Loucy (cell line): Measurements from ENCODE around the gene DSCAML1.

Source experiments
- H2AFZ ChIP-seq: fragments of 200-600 bp; sonication (generic); 2 replicates; pipeline ENCODE4 v1.6.0; 2016; ENCODE audit warnings: antibody characterized with exemption, mild to moderate bottlenecking, low read length, moderate library complexity
- H3F3A ChIP-seq: fragments of 200-600 bp; 2 replicates; pipeline ENCODE4 v1.6.0; 2016; ENCODE audit warnings: antibody characterized with exemption, low read depth, mild to moderate bottlenecking
- H3K27me3 ChIP-seq: fragments of 200-600 bp; sonication (generic); 2 replicates; pipeline ENCODE4 v1.6.1; 2014; ENCODE audit warnings: low read length, mild to moderate bottlenecking; ENCODE audit not compliant: insufficient read depth, poor library complexity, severe bottlenecking
- H3K36me3 ChIP-seq: fragments of 200-600 bp; sonication (generic); 2 replicates; pipeline ENCODE4 v1.6.1; 2016; ENCODE audit warnings: low read length; ENCODE audit not compliant: insufficient read depth
- H3K4me1 ChIP-seq: fragments of 200-600 bp; sonication (generic); 2 replicates; pipeline ENCODE4 v1.5.1; 2014; ENCODE audit warnings: low read length, mild to moderate bottlenecking; ENCODE audit not compliant: insufficient read depth, poor library complexity, severe bottlenecking
- H3K4me2 ChIP-seq: fragments of 200-600 bp; sonication (generic); 2 replicates; pipeline ENCODE4 v1.6.0; 2014; ENCODE audit warnings: antibody characterized with exemption, low read length, low read depth, mild to moderate bottlenecking; ENCODE audit not compliant: poor library complexity, severe bottlenecking
- H3K4me3 ChIP-seq: fragments of 200-600 bp; sonication (generic); 2 replicates; pipeline ENCODE4 v1.5.1; 2014; ENCODE audit warnings: low read length, mild to moderate bottlenecking, mixed read lengths; ENCODE audit not compliant: poor library complexity, severe bottlenecking
- H3K79me2 ChIP-seq: fragments of 200-600 bp; sonication (generic); 2 replicates; pipeline ENCODE4 v1.6.1; 2014; ENCODE audit warnings: low read length; ENCODE audit not compliant: insufficient read depth
- H3K9ac ChIP-seq: fragments of 200-600 bp; sonication (generic); 2 replicates; pipeline ENCODE4 v1.6.0; 2014; ENCODE audit warnings: mild to moderate bottlenecking, low read depth, low read length, moderate library complexity; ENCODE audit not compliant: poor library complexity, severe bottlenecking
- H3K9me2 ChIP-seq: fragments of 200-600 bp; sonication (generic); replicated peaks from 2 replicates; pipeline ENCODE4 v1.6.1; 2016; ENCODE audit warnings: low read depth, low read length, mixed read lengths
- H3K9me3 ChIP-seq: fragments of 200-600 bp; sonication (generic); 2 replicates; pipeline ENCODE4 v1.6.1; 2014; ENCODE audit warnings: mild to moderate bottlenecking, antibody characterized with exemption, low read length, low read depth; ENCODE audit not compliant: insufficient read depth
- H4K20me1 ChIP-seq: fragments of 200-600 bp; sonication (generic); 2 replicates; pipeline ENCODE4 v1.6.0; 2014; ENCODE audit warnings: antibody characterized with exemption, low read length, mild to moderate bottlenecking; ENCODE audit not compliant: insufficient read depth, poor library complexity, severe bottlenecking
- CTCF ChIP-seq: fragments of 200-600 bp; sonication (generic); conservative IDR thresholded peaks from 2 replicates; pipeline ENCODE4 v1.5.1; 2014; ENCODE audit warnings: mild to moderate bottlenecking, antibody characterized with exemption, low read length
- EZH2phosphoT487 ChIP-seq: fragments of 200-600 bp; IDR thresholded peaks from 2 replicates; pipeline ENCODE4 v1.6.1; 2018; ENCODE audit warnings: antibody characterized with exemption, mild to moderate bottlenecking, moderate library complexity, borderline replicate concordance

Gene DSCAML1

GRCh38 chr11:117381481-117382387, 415.3 kb downstream of the DSCAML1 start:
- no peaks in the 10 kb centered on the region for H3K9me3 ChIP-seq
- no peaks in the 10 kb centered on the region for H3K27me3 ChIP-seq
- H4K20me1 ChIP-seq: no peaks in the 10 kb centered on the region
- TF ChIP-seq EZH2phosphoT487: no peak
- no peak overlapping the region for H2AFZ ChIP-seq
- no peaks in the 10 kb centered on the region for H3K9me2 ChIP-seq
- H3K4me3 ChIP-seq: no peak overlapping the region
- no peaks in the 10 kb centered on the region; the same call in 1 of the 2 replicates for H3K36me3 ChIP-seq
- H3K4me2 ChIP-seq: no peak overlapping the region
- H3F3A ChIP-seq: no peaks in the 10 kb centered on the region
- H3K79me2 ChIP-seq: no peaks in the 10 kb centered on the region
- no peaks in the 10 kb centered on the region for H3K4me1 ChIP-seq
- no peak overlapping the region for H3K9ac ChIP-seq

GRCh38 chr11:117380676-117381075, 416.3 kb downstream of the DSCAML1 start:
- TF ChIP-seq EZH2phosphoT487: no peak
- no peak overlapping the region for H3K4me3 ChIP-seq
- H3F3A ChIP-seq: no peaks in the 10 kb centered on the region
- no peaks in the 10 kb centered on the region for H3K27me3 ChIP-seq
- no peaks in the 10 kb centered on the region for H3K4me1 ChIP-seq
- no peaks in the 10 kb centered on the region for H4K20me1 ChIP-seq
- no peaks in the 10 kb centered on the region for H3K79me2 ChIP-seq
- H3K36me3 ChIP-seq: no peaks in the 10 kb centered on the region; the same call in 1 of the 2 replicates
- H3K9me3 ChIP-seq: no peaks in the 10 kb centered on the region
- H3K4me2 ChIP-seq: no peak overlapping the region
- no peak overlapping the region for H3K9ac ChIP-seq
- H2AFZ ChIP-seq: no peak overlapping the region
- H3K9me2 ChIP-seq: no peaks in the 10 kb centered on the region

DNA sequence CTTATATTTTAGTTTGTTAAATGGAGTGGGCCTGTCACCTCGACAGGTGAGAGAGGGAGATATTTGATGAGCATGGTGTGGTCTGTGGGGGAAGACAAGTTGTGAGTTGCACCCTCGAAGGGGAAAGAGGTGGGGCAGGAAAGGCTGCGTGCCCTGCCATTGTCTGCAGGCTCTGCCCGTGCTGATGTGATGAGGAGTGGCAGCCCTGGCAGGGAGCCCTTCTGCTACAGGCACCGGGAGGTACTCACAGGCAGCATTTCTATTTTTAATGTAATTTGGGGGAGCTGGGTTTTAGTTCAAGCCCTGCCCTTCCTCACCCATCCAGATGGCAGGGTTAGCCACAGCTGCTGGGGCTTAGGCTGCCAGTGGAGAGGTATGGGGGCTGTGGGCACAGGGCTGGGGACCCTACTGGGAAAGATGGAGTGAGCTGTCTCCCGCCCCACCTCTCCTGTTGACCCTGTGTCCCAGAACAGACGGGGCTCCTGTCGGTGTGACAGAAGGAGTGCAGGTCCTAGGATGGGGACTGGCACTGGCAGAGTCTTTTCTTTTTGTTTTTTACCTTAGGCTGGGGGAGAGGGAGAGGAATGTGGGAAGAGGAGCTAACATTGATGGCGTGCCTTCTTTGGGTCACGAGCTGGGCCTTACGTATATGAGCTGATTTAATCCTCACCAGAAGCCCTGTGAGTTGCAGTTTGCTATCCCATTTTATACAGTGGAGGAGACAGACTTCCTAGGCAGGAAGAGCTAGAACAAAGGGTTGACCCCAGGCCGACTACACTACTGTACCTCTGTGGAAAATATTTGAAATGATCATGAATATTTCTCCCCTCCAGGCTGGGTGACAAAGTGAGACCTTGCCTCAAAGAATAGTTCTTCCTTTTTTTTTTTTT, 417.8 kb downstream of the DSCAML1 start:
- H3F3A ChIP-seq: no peaks in the 10 kb centered on the region
- H3K9ac ChIP-seq: no peak overlapping the region
- H3K27me3 ChIP-seq: no peaks in the 10 kb centered on the region
- no peaks in the 10 kb centered on the region for H3K4me1 ChIP-seq
- H3K4me3 ChIP-seq: no peak overlapping the region
- no peaks in the 10 kb centered on the region for H3K9me2 ChIP-seq
- H3K79me2 ChIP-seq: no peaks in the 10 kb centered on the region
- no peak overlapping the region for H3K4me2 ChIP-seq
- no peak overlapping the region for H2AFZ ChIP-seq
- H3K36me3 ChIP-seq: no peaks in the 10 kb centered on the region; the same call in 1 of the 2 replicates
- no peaks in the 10 kb centered on the region for H3K9me3 ChIP-seq
- TF ChIP-seq CTCF (no peak), EZH2phosphoT487 (no peak)
- no peaks in the 10 kb centered on the region for H4K20me1 ChIP-seq
